ENCODE data around the gene CBR4.
"Not testable (repeated sequence)": the region's sequence is repeated elsewhere in the genome, so short reads cannot be mapped to it uniquely, and the experiment has no call there.

Gene CBR4

DNA sequence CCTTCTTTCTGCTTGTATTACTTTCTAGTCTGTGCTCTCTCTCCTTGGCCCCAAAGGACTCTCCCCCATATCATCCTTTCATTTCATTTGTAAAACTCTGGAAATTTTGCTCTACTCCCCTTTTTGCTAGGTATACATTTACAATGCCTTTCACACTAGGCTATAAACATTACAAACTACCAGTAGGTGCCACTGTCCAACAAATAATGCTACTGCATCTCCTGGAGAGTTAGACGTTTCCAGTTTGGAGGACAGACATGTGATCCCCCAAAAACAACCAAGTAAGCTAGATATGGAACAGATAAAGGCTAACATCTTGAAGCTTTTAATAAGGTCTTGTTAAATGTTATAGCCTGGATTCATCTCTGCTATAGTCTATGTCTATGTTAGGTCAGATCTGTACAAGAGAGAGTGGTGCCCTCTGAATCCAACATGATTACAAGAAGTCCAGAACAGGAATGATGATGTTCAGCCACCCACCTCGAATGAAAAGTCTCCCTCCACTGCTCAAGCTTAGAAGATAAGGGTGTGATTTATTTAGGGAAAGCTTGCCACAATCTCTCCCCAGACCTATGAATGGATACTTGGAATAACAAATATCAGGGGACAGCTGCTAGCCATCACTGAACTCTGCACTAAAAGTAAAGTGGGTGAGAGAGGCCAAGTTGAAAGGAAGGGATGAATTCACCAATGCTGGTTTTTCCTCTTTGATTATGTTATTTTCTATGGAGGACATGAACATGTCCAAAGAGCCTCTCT lies 14.3 kb downstream of the CBR4 start:
- DNase-seq (ENCODE audit: low read depth), result no peak
- in situ Hi-C loops (cut with HindIII; ENCODE audit: low sequenced_read_pairs), result no loop called here
- H3K4me3 ChIP-seq (ENCODE audit: low read depth, low read length), result no peak overlapping the region
- TF ChIP-seq, protein P1, sequence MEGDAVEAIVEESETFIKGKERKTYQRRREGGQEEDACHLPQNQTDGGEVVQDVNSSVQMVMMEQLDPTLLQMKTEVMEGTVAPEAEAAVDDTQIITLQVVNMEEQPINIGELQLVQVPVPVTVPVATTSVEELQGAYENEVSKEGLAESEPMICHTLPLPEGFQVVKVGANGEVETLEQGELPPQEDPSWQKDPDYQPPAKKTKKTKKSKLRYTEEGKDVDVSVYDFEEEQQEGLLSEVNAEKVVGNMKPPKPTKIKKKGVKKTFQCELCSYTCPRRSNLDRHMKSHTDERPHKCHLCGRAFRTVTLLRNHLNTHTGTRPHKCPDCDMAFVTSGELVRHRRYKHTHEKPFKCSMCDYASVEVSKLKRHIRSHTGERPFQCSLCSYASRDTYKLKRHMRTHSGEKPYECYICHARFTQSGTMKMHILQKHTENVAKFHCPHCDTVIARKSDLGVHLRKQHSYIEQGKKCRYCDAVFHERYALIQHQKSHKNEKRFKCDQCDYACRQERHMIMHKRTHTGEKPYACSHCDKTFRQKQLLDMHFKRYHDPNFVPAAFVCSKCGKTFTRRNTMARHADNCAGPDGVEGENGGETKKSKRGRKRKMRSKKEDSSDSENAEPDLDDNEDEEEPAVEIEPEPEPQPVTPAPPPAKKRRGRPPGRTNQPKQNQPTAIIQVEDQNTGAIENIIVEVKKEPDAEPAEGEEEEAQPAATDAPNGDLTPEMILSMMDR (IDR thresholded peaks at IDR 0.05; ENCODE audit: low read depth, low read length, missing control alignments), result no peak

GRCh38 chr4:168994958-168995357 lies 15.1 kb downstream of the CBR4 start:
- in situ Hi-C loops (cut with HindIII; ENCODE audit: low sequenced_read_pairs), result no loop called here
- no peak for DNase-seq (ENCODE audit: low read depth)
- TF ChIP-seq, protein P1 (IDR thresholded peaks at IDR 0.05; ENCODE audit: low read depth, low read length, missing control alignments), result no peak
- H3K4me3 ChIP-seq (ENCODE audit: low read depth, low read length), result no peak overlapping the region

DNA sequence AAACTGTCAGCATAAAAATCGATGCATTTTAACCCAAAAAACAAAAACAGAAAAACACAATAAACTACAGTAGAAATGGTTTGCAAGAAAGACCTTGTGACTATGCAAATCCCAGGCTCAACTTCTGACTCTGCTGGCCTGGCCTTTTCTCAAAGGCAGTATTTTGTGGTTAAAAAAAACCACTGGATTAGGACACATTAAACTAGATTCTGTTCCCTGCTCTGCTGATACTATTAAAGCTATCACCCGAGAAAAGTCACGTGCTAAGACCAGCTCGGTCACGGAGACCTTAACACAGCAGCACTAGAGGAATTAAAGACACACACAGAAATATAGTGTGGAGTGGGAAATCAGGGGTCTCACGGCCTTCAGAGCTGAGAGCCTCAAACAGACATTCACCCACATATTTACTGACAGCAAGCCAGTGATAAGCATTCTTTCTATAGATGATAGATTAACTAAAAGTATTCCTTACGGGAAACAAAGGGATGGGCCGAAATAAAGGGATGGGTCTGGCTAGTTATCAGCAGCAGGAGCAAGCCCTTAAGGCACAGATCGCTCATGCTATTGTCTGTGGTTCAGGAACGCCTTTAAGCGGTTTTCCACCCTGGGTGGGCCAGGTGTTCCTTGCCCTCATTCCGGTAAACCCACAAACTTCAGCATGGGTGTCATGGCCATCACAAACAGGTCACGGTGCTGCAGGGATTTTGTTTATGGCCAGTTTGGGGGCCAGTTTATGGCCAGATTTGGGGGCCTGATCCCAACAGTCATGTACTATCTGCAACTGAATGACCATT lies 16.1 kb downstream of the CBR4 start:
- DNase-seq (ENCODE audit: low read depth), result no peak
- TF ChIP-seq, protein P1 (IDR thresholded peaks at IDR 0.05; ENCODE audit: low read depth, low read length, missing control alignments), result no peak
- no peak overlapping the region for H3K4me3 ChIP-seq (ENCODE audit: low read depth, low read length)
- in situ Hi-C loops (cut with HindIII; ENCODE audit: low sequenced_read_pairs), result no loop called here

- DNase-seq (ENCODE audit: low read depth); in situ Hi-C loops (cut with HindIII; ENCODE audit: low sequenced_read_pairs); H3K4me3 ChIP-seq (ENCODE audit: low read depth, low read length): not testable (repeated sequence)
These were observed 17.0 kb downstream of the CBR4 start for GRCh38 chr4:168992952-168993482.

DNA sequence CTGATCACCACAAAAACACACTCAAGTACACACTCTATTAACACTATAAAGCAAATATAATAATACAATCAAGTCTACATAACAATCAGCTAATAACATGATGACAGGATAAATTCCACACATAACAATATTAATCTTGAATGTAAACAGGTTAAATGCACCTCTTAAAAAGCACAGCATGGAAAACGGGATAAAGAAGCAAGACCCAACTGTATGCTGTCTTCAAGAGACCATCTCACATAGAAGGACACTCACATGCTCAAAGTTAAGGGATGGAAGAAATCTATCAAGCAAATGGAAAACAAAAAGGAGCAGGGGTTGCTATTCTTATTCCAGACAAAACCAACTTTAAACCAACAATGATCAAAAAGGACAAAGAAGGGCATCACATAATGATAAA lies 28.1 kb downstream of the CBR4 start:
- no peak overlapping the region for H3K4me3 ChIP-seq (ENCODE audit: low read depth, low read length)
- TF ChIP-seq, protein P1 (IDR thresholded peaks at IDR 0.05; ENCODE audit: low read depth, low read length, missing control alignments), result no peak
- DNase-seq (ENCODE audit: low read depth), result no peak
- in situ Hi-C loops (cut with HindIII; ENCODE audit: low sequenced_read_pairs), result no loop called here

- TF ChIP-seq, protein P1 (IDR thresholded peaks at IDR 0.05; ENCODE audit: low read depth, low read length, missing control alignments), result no peak
- in situ Hi-C loops (cut with HindIII; ENCODE audit: low sequenced_read_pairs), result no loop called here
- H3K4me3 ChIP-seq (ENCODE audit: low read depth, low read length), result no peak overlapping the region
- no peak for DNase-seq (ENCODE audit: low read depth)
These were observed 28.6 kb downstream of the CBR4 start for GRCh38 chr4:168981460-168981859.

DNA sequence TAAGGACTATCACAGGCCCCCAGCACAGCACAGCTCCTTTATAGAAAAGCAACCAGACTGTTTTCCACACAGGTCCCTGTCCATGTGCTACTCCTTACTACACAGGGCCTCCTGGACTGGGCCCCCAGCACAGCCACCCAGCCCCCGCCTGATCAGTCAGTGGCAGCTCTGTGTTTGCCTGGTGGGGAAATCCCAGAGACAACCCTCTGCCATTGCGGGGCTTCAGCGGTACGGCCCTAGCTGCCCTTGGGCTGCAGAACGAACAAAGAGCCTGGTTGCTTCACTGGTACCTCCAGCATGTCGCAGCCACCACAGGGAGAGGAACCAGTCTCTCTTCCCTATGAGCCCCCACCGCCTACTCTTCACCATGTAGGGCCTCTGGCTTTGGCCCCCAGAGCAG lies 30.7 kb downstream of the CBR4 start:
- TF ChIP-seq, protein P1 (IDR thresholded peaks at IDR 0.05; ENCODE audit: low read depth, low read length, missing control alignments), result no peak
- H3K4me3 ChIP-seq (ENCODE audit: low read depth, low read length), result no peak overlapping the region
- DNase-seq (ENCODE audit: low read depth), result no peak
- in situ Hi-C loops (cut with HindIII; ENCODE audit: low sequenced_read_pairs), result no loop called here
